ENCODE measurements around the gene BEND3.
"Not testable (repeated sequence)": the region's sequence is repeated elsewhere in the genome, so short reads cannot be mapped to it uniquely, and the experiment has no call there.

BEND3 gene

DNA sequence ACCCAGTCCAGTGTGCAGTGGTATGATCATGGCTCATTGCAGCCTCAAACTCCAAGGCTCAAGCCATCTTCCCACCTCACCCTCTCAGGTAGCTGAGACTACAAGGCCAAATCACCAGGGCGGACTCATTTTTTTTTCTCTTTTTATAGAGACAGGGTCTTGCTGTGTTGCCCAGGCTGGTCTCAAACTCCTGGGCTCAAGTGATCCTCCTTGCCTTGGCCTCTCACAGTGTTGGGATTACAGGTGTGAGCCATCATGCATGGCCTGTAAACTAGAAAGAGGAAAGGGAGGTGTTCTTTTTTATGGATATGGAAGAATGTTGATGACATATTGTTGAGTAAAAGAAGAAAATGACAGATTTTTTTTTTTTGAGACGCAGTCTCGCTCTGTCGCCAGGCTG, 5.1 kb upstream of the BEND3 start:
- DNase-seq = no peak

DNA sequence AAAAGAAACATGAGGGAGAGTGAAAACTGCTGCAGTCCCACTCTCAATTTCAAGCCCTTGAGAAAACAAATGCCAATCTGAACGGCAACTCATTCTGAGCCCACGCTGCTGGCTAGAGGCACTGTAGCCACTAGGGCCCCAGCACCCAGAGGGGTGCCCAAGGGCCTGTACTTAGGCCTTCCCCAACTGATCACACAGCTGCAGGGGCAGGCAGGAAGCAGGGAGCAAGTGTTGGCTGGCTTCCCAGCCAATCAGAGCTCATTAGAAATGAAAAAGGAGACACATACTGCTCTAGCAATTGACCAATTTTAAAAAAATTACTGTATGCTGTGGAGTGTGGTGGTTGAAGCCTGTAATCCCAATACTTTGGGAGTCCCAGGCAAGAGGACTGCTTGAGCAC, 3.7 kb upstream of the BEND3 start:
- no peak for DNase-seq

DNA sequence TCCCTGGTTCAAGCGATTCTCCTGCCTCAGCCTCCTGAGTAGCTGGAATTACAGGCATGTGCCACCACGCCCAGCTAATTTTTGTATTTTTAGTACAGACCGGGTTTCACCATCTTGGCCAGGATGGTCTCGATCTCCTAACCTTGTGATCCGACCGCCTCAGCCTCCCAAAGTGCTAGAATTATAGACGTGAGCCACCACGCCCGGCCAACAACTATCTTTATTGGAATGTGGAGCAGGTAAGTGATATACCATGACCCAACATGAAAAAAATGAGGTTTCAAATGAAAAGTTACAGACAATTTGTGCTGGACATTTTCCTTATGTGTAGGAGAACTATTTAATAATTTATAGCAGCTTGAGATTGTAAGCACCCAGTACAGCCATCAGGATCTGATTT, 3.2 kb upstream of the BEND3 start:
- not testable (repeated sequence) for DNase-seq

DNA sequence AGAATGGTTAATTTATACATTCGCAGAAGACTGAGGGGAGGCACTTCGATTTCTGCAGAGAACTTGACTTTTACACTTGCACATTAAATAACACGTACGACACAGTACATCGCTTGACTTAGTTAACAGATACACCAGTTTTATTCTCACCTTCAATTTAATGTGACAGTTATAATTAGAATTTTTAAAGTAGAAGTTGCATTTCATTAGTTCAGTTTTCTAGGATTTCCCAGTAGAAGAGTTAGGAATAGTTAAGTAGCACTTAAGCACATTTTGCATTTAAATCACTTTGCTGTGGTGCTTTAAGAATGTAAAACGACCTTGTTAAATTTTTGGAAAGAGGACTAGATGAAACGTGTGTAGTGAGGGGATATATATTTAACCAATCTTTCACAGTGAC, 1.6 kb upstream of the BEND3 start:
- no peak for DNase-seq

DNA sequence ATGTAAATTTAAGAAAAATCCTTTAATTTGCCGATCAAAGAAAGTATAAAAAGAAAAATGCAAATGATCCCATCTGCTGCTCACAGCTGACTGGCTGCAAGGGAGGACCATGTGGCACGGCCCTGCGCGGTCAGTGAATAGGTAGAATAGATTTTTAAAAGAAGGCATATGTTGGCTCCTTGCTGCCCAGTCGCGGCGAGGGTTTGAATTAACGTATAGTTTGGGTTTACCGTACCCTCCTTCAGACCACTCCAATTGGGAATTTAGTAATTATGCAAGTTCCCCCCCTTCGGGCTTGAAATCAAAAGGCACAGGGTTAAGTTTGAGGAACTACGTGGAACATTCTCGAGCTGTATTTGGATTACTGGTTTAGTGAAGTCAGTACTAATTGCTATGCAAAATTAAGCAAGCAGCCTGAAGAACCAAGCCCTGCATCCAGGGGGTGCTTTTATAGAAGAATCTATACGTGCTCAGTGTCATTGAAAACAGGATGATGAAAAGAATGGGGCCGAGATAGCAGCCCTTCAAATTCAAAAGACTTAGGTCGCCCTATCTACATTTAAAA, 1.1 kb upstream of the BEND3 start:
- peak; percentile 19 for DNase-seq

DNA sequence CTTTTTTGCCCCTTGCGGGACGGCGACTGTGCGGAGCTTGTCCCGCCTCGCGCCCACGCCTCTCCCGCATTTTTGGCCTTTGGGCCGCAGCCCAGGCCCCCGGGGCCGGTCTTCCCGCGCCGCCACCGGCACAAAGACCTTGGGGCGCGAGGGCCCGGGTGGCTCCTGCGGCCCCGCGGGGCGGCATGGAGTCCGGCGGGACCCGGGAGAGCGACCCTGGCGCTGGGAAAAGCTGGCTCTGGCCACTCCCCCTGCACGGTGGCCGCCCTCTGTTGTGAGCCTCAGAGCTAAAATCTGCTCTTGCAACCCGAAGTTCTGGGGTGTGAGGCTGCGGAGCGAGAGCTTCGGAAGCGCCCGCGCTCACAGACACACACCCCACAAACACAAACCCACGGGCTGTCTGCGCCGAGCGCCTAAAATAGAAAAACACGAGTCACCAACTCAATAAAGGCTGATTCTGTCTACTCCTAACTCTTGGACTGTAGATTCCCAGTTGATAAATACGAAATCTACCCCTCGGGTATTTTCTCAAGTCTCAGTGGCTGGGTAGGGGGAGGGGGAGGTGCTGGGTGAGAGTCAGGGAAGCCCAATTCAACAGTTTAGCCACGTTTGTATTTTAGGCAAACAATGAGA, 496 bp upstream of the BEND3 start:
- DNase-seq = peak; percentile 30

DNA sequence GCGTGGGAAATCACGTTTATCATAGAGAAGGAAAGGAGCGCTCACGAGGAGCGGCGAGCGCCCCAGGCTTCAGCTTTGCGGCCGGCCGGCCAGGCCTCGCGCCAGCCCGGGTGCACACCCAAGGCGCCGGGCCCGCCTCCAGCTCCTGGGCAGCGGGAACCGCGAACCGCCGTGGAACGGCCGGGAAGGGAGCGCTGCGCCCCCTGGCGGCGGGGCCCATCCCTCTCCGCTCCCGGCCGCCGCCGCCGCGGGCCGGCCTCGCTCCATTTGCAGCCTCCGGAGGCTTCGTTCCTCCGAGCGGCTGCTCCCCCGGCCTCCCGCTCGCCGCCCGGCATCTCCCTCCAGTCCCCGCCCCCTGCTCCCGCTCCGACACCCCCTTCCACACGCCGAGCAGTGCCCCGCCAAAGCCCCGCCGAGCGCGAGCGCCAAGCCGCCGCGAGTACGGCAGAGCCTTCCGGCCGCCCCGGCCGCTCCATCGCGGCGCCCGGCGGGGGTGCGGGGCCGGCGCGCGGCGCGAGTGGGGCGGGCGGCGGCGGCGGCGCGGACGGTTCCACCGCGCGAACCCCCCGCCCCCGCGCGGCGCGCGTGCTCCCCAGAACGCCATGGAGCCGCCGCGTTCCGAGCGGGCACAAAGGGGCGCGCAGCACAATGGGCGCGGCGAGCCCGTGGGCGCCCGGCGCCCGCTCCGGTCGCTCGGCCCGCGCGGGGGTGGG, 946 bp downstream of the BEND3 start:
- peak; percentile 65 for DNase-seq

DNA sequence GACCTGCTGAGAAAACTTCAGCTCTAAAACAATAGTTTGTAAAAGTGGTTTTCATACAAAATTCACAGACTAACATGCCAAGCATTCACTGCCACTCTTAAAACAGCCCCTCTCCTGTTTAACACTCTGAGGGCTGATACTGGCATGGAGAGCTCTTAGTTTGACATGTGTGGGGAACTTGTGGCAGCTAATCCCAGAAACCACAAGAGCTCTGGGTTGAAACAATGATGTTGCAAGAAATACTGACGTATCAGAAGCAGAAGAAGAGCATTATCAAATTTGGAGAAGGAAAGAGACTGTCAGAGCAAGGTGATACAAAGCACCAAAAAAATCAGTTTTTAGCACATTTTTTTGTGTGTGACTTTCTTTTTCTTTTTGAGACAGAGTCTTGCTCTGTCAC, 5.1 kb downstream of the BEND3 start:
- no peak for DNase-seq

DNA sequence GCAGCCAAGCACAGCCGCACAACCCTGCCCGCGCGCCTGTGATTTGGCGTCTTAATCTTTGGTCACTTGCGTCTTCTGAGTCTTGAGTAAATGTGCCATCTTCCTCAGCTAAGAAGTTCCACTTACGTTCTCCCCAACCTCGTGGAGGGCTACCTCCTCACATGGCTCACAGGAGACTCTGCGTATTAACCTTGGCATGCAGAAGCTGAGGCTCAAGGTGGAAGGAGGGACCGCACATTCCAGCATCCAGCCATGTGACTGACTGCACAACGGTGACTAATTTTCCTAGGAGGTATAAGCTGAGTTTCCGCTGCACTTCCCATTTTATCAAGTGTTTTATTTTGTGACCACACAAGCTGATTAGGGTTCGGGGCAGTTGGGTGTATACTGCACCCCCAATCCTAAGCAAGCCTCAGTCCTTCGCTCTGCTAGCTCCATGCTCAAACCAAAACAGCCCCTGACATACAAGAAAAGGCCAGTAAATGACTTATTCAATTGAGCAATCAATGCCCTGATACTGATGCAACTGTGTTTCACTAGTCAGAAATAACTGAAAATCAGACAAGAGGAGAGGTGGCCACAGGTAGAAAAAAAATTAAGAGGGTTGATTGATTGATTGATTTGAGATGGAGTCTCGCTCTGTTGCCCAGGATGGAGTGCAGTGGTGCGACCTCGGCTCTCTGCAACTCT, 7.0 kb downstream of the BEND3 start:
- no peak for DNase-seq

DNA sequence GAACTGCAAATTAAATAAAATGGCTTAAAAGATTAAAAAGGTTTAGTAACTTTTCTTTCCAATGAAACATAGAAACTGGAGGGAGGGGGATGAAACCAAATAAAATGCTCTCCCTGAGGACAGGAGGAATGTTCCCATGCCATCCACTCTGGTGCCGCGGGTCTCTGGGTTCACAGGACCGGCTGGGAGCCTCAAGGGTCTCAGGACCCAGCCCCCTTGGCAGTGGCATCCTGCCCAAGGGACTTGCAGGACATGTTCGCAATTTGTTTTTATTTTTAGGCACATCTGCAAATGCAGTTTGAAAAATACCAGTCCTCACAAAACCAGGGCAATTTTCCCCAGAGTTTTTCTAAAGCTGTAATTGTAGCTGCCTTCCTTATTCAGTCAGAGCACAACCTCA, 7.5 kb downstream of the BEND3 start:
- DNase-seq = no peak

DNA sequence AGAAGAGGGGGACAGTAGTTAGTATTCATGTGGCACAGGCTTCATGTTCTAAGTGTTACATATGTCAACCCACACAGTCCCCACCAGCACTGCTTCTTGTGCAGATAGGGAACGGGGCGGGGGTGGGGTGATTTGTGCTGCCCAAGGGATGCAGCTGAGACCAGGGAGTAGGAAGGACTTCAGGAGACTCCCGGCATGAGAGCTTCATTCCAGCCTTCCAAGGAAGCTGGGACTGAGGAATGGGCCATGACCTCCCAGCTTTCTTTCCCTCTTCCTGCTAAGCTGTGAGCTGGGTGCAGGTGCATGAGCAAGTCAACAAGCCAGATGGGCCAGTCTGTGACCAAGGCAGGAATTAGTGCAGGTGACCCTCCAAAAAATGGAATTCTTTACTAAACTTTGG, 9.2 kb downstream of the BEND3 start:
- no peak for DNase-seq

DNA sequence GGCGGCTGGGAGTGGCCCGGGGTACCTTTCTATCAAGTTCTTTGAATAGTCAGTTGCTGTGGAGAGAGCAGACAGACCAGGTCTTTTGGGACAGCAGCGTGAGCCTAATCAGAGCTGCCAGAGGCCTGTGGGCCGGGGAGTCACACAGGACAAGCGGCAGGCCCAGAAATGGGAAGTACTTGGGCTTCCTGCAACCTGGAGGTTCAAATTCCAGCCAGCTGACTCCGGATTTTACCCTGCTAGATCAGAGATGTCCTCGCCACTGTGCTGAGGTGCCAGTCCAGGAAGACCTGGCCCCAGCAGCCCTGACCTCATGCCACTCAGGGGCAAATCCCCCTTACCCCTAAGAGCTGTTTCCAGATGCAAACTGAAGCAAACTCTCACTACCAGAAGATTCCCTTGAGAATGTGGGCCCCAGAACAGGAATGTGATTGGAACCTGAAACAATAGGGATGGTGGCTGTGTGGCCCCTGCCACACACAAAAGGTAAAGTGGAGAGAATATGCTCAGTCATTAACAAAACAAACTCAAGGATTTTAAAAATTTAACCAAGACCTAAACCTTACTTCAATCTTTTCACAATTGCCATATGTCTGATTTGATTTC, 9.7 kb downstream of the BEND3 start:
- no peak for DNase-seq

DNA sequence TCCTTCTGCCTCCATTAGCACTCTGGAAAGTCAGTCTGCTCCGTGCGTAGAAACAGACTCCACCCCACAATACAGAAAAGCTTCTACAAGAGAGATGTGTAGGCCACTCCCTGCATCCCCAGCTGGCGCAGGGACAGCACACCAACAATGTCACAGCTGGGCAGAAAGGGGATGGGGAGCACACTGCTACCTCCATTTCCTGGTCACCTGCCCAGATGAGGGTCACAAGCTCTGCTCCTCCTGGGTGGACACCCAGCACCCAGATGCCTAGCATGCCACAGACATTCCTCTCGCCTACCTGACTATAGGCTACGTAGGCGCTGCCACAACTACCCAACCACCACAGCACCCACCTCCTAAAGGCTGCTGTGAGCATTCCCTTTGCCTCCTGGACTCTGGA, 12.2 kb downstream of the BEND3 start:
- no peak for DNase-seq

DNA sequence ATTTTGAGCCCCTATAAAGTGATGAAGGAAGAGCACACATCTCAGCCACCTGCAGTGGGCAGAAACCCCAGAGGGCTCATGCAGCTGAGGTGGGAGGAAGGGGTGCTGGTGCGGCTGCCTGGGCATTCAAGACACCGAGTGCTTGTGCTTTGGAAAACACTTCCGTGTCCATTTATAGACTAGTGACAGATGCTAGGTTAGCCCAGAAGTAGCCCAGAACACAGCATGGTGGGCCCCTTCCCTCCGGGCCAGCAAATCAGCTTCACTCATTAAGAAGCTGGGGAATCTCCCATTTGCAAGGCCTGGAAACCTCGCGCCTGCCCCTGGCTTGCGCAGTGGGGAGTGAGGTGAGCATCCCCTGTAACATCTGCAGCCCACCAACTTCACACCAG, 12.9 kb downstream of the BEND3 start:
- no peak for DNase-seq

DNA sequence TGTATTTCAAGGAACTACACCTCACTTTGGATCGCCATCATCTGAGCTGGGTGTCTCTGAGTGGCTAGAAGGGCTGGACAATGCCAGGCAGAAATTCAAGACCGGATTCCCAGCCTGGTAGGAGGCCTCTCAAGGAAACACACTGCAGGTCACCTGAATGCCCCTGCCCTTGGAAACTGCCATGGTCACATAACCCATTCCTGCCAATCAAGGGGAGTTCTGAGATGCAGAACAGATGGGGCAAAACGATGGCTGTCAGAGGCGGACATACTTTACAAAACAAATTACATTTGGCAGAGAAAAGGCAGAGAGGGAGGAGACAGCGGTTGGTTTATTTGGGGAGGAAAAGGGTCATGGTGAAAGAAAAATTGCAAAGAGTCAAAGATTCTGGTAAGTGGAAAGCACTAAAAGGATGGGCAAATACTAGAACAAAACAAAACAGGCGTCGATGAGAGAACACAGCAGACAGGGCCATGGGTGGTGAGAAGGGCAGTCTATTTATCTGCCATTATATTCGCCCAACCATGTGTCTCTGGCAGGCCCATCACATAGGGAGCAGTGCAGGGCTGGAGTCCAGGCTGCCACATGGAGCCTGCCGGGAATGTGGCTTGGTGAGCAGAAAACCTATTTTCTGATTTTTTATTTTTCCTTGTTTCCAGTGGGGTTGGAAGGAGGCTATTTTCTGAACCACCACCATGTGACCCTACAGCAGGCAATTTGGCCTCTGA, 13.5 kb downstream of the BEND3 start:
- no peak for DNase-seq

DNA sequence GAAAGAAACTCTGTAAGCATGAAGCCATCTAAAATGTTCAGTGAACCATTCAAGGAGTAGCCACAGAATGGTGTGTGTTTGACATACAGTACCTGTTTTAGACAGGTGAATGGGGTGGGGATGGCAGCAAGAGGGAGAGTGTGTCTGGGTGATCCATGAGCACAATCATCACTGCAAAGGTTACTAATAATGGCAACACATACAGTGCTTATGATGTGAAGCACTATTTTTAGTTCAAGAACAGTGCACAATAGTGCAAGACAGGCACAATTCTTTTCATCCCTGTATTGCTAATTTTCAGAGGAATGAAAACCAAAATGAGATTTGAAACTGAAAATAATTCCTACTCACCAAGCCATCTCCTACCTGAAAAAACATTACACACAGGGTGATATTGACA, 14.1 kb downstream of the BEND3 start:
- DNase-seq = no peak

DNA sequence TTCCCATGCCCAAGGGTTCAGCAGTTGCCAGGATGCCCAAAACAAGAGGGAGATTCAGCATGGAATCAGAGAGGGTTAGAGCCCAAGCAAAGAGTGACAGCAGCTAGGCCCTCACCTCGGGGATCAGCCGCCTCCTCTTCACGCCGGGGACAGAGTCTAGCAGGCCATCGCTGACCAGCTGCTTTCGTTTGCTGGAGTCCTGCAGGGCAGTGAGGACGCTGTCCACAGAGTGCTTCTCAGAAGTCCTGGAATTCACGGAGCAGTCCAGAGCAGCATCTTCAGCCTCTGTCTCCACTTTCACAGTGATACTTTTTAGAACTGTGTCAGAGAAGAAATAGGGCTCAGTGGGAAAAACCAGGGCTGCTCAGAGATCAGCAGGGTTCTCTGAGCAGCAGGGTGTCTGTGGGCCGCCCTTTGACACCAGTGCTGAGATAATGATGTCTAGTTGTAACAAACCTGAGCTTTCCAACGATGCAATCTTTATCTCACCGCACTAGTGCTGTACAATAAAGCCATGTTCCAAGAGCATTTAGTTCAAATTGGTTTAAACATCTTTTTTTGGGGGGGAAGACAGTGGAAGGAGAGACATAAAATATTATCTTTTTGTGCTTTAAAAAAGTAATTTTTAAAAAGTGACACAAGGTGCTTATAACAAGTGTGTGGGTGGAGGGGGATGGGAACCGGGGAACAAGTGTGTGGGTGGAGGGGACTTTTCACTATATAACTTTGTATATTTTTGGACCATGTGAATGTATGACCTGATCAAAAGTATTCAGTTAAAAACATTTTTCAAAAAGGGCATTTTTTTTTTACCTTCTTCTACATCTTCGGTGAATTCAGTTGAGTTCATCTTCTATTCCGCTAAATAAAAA, 16.6 kb downstream of the BEND3 start:
- no peak for DNase-seq

DNA sequence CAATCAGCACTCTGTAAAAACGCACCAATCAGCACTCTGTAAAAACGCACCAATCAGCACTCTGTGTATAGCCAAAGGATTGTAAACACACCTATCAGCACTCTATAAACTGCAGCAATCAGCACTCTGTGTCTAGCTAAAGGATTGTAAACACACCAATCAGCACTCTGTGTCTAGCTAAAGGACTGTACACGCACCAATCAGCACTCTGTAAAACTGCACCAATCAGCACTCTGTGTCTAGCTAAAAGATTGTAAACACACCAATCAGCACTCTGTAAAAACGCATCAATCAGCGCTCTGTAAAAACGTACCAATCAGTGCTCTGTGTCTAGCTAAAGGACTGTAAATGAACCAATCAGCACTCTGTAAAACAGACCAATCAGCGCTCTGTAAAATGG, 30.9 kb downstream of the BEND3 start:
- not testable (repeated sequence) for DNase-seq

DNA sequence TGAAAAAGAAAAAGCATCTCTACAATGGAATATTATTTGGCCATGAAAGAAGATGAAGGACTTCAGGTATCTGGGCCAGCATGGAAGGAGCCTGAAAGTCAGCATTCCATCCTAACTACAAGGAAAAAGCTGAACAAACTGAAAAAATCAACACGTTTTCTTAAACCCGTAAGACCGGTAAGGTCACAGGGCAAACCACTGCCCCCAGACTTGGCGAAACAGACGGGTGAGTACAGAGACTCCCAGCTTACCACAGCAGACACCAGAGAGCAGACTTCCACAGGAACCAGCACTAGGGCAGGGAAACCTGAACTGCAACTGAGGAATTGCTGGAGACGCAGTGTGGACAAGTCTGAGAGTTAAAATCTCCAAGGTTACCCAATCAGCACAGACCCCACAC, 31.4 kb downstream of the BEND3 start:
- DNase-seq = no peak

DNA sequence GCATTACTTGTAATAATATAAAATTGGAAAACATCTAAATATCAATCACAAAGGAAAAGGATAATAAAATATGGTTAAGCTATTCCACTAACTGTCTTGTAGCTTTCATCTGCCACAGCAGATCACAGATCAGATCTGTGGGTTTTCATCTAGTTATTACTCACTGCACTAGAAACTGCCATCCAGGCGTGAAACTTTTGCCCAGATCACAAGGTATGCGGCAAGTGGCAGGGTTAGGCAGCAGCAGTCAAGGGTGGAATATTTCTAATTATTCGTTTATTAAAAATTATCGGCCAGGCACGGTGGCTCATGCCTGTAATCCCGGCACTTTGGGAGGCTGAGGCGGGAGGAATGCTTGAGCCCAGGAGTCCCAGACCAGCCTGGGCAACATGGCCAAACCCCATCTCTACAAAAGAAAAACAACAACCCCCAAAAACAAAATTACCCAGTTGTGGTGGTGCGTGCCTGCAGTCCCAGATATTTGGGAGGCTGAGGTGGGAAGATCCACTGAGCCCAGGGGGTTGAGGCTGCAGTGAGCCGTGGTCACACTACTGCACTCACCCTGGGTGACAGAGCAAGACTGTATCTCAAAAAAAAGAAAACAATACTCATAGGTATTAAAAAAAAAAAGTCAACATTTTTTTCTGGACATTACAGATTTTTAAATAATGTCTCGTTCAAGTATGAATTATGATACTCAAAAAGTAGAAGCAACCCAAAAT, 32.1 kb downstream of the BEND3 start:
- DNase-seq = no peak

DNA sequence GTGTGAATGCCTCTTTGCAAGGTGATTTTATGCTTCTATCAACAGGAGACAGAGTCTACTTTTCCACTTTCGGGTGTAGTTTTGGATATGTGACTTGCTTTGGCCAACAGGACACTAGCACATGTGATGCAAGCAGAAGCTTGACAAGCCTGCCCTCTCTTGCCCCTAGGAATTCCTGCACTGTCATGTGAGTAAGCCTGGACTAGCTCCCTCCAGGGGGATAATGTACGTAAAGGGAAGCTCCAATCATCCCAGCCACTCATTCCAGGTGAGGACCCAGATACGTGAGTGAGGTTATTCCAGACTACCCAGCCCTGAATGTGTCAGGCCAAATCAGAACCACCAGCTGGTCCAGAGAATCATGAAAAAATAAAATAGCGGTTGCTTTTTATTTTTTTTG, 33.3 kb downstream of the BEND3 start:
- DNase-seq = no peak

All from stimulated activated CD4-positive, alpha-beta T cell treated with anti-CD3 and anti-CD28 coated beads, Interleukin-4, amount 100 ng/mL, for 24 hours (primary cell).